Lower leg skin (tissue), 4 donors: ENCODE measurements around the gene HIRA. TPM values are rescaled to one million over a fixed set of nuclear protein-coding genes. Genes with fewer than 3 reads are reported as not detected.

ENCODE experiments used
- DNase-seq, 2 donors: peaks; one replicate each; pipeline ENCODE4 v3.0.0-alpha.2; 2019; ENCODE audit warnings: low spot score in 2 of 2
- H3K4me3 ChIP-seq: fragments of 200-600 bp; sonication (generic); 2 replicates; pipeline ENCODE4 v1.5.1; 2017; ENCODE audit warnings: mild to moderate bottlenecking, low read depth; ENCODE audit not compliant: poor library complexity, severe bottlenecking
- POLR2A ChIP-seq, 2 donors: fragments of 450-650 bp; IDR thresholded peaks; one replicate each; pipeline ENCODE4 v1.6.1; 2016 to 2017; ENCODE audit warnings: antibody characterized with exemption in 2 of 2, mild to moderate bottlenecking in 1 of 2, moderate library complexity in 1 of 2
- WGBS, 2 donors: methylation state at CpG; one replicate each; pipeline ENCODE4 v1.1.5; 2018; 5-methylcytosine and 5-hydroxymethylcytosine counted together
- intact Hi-C: fragments of 100-400 bp; cut with DNase I; formaldehyde crosslinking; loops from one replicate; pipeline ENCODE4 v1.15.0; 2023; ENCODE audit warnings: low total_unique reads
- total RNA-seq, 4 donors: library from RNA; depleted of rRNA; stranded (reverse); fragments of >200 nt; gene quantifications; one replicate each; pipeline ENCODE4 v1.1.0, GENCODE V29; 2016
- TF ChIP-seq, protein P1 (sequence below), 3 donors: fragments of 450-650 bp; IDR thresholded peaks; one replicate each; pipeline ENCODE4 v1.5.1; 2016; ENCODE audit warnings: antibody characterized with exemption in 3 of 3, mild to moderate bottlenecking in 3 of 3, moderate library complexity in 2 of 3

Gene HIRA
- total RNA-seq, 4 donors from 2014 or later = 11.5 to 21.1 (median 18.2) TPM

DNA sequence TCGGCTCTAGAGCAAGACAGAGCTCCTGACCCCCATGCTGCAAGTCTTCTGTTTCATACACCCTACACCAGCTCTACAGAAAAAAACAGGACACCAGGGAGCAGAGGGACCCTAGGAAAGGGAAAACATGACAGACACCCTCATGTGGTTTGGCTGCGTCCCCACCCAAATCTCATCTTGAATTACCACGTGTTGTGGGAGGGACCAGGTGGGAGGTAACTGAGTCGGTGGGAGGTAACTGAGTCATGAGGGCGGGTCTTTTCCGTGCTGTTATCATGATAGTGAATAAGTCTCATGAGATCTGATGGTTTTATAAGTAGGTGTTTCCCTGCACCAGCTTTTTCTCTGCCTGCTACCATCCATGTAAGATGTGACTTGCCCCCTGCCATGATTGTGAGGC is 22.6 kb upstream of the HIRA start:
- no peak overlapping the region for H3K4me3 ChIP-seq
- TF ChIP-seq, protein P1, sequence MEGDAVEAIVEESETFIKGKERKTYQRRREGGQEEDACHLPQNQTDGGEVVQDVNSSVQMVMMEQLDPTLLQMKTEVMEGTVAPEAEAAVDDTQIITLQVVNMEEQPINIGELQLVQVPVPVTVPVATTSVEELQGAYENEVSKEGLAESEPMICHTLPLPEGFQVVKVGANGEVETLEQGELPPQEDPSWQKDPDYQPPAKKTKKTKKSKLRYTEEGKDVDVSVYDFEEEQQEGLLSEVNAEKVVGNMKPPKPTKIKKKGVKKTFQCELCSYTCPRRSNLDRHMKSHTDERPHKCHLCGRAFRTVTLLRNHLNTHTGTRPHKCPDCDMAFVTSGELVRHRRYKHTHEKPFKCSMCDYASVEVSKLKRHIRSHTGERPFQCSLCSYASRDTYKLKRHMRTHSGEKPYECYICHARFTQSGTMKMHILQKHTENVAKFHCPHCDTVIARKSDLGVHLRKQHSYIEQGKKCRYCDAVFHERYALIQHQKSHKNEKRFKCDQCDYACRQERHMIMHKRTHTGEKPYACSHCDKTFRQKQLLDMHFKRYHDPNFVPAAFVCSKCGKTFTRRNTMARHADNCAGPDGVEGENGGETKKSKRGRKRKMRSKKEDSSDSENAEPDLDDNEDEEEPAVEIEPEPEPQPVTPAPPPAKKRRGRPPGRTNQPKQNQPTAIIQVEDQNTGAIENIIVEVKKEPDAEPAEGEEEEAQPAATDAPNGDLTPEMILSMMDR (IDR thresholded peaks at IDR 0.05) = no peak
- no peak for TF ChIP-seq POLR2A (IDR thresholded peaks at IDR 0.05)
- intact Hi-C loops = no loop called here
- WGBS, 2 donors = 79 to 81% methylated on average over 6 of the region's 6 CpGs
- peak in 1 of 2 donors; percentile 65 for DNase-seq

DNA sequence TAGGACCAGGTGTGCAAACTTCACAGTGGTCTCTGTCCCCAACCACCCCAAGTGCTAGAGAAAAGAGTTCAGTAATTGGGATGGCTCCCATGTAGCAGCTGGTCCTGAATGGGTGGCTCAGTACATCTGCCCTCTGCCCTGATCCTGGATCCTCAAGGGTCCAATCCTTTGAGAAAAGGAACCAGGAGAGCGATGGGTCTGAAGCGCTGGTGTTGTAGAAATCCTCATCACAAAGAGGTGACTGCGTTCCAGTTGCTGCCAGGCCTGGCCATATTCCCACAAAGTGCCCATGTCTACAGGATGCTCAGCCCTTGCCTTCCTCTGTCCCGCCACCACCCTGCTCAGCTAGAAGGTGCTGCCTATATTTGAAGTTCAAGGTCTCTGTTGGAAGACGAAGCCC is 22.2 kb upstream of the HIRA start:
- H3K4me3 ChIP-seq = no peak overlapping the region
- TF ChIP-seq, protein P1 (IDR thresholded peaks at IDR 0.05) = no peak
- no peak for TF ChIP-seq POLR2A (IDR thresholded peaks at IDR 0.05)
- 93 to 99% methylated on average over 5 of the region's 5 CpGs for WGBS, 2 donors
- intact Hi-C loops = no loop called here
- peak in 1 of 2 donors; percentile 68 for DNase-seq

DNA sequence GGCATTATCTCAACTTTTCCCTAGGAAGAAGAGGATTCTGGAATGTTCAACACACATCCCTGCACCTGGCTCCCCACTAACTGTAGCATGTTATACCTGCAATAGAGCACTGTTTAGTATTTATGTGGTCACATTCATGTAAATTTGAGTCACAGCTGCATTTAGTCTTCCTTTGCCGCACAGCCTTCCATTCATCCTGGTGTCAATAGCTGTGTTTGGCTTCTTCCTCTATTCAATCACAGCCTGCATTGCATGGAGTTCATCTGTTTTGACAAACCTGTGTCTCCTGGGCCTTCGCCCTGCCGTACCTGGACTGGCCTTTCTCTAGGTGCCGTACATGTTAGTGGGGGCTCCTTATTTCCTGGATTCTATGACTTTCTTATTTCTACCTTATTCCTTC is 20.0 kb upstream of the HIRA start:
- DNase-seq = peak in 1 of 2 donors; percentile 56
- TF ChIP-seq, protein P1 (IDR thresholded peaks at IDR 0.05) = no peak
- no peak for TF ChIP-seq POLR2A (IDR thresholded peaks at IDR 0.05)
- no peak overlapping the region for H3K4me3 ChIP-seq
- WGBS, 2 donors = 95 to 97% methylated on average over 4 of the region's 4 CpGs
- intact Hi-C loops = no loop called here

DNA sequence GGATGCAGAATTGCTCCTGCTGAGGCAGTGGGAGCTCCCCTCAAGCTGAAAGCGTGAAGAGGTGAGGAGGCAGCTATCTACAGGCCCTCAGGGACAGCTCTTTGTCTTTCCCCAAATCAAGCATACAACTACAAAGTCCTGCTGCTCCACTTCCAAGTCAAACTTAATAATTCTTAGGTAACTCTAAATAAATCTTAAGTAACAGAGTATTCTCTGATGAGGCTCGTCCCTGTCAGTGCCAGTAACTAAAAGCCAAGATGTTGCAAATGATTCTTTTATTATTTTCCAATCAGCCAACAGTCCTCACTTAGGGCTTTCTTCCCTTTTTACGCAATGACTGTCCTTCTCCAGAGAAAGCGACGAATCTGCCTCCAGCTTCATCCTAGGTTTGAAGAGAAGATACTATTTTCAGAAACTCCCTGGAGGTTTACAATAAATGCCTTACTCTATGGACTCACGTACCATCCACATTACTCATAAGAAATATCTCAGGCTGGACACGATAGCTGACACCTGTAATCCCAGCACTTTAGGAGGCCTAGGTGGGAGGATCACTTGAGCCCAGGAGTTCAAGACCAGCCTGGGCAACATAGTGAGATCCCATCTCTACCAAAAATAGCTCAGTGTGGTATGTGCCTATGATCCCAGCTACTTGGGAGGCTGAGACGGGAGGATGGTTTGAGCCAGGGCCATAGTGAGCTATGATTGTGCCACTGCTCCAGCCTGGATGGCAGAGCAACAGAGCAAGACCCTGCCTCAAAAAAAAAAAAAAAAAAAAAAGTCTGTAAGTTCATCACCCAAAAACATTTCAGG is 19.0 kb upstream of the HIRA start:
- intact Hi-C loops = no loop called here
- H3K4me3 ChIP-seq = no peak overlapping the region
- WGBS, 2 donors = 87 to 89% methylated on average over 8 of the region's 8 CpGs
- peak in 1 of 2 donors; percentile 53 for DNase-seq
- TF ChIP-seq, protein P1 (IDR thresholded peaks at IDR 0.05) = no peak
- no peak for TF ChIP-seq POLR2A (IDR thresholded peaks at IDR 0.05)

DNA sequence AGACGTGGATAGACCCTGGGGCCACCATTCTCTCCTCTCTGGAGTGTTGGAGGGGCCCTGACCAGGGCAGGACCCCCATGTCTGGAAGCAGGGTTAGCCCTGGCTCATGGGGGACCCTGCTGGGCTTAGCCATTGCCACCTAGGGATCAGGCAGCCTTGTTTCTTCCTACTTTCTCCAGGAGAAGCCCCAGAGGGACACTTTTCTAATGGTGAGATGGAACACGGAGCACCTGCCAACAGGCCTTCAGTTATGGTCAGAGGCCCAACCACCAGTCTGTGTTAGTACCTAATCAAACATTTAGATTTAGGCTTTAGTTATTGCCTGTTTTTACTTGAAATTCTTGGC is 17.9 kb upstream of the HIRA start:
- DNase-seq = no peak
- TF ChIP-seq POLR2A (IDR thresholded peaks at IDR 0.05) = no peak
- TF ChIP-seq, protein P1 (IDR thresholded peaks at IDR 0.05) = no peak
- intact Hi-C loops = no loop called here
- no peak overlapping the region for H3K4me3 ChIP-seq
- WGBS, 2 donors = 50 to 75% methylated on average over 2 of the region's 2 CpGs
